ENCODE measurements around the gene MST1. TPM values are rescaled to one million over a fixed set of nuclear protein-coding genes. Genes with fewer than 3 reads are reported as not detected.

MST1 gene
- total and polyA plus RNA-seq, 2 of the 8 experiments (the other 6 are each of a cell fraction or from before 2014, with no cell fraction given), result 6.2 to 9.5 TPM

DNA sequence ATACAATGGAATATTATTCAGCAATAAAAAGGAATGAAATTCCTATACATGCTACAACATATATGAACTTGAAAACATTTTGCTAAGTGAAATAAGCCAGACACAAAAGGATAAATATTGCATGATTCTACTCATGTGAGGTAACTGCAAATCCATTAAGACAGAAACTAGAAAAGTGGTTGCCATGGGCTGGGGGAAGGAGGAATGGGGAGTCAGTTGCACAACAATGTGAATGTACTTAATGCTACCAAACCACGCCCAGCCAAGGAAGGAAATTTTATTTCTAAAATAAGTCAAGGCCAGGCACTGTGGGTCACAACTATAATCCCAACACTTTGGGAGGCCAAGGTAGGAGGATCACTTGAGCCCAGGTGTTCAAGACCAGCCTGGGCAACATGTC, 44.3 kb upstream of the MST1 start:
- DNase-seq (ENCODE audit: low read depth in 1 of 2, low spot score in 2 of 2), result no peak
- H3K4me2 ChIP-seq (ENCODE audit: insufficient read depth in 1 of 2, low read depth in 2 of 2, low read length in 2 of 2), result no peak overlapping the region
- CTCF ChIA-PET (ENCODE audit: partially characterized antibody), result no interaction called here
- H3K56ac ChIP-seq (replicated peaks; ENCODE audit: insufficient read length, low read depth, low read length), result no peak overlapping the region
- H3K36me3 ChIP-seq (ENCODE audit: control insufficient read depth in 2 of 4, insufficient read depth in 4 of 4, low read length in 3 of 4), result peaks cover 10 to 49% (median 38%) of the 10 kb centered on the region in 4 experiments
- no peaks in the 10 kb centered on the region for H3K23me2 ChIP-seq (ENCODE audit: low read depth, low read length)
- H3K79me2 ChIP-seq (ENCODE audit: control insufficient read depth in 1 of 2, insufficient read depth in 2 of 2, low read length in 2 of 2), result peaks cover 0 to 3% of the 10 kb centered on the region in 2 experiments; a peak in 1 of 4 replicates
- no peak overlapping the region for H3K14ac ChIP-seq (ENCODE audit: insufficient read length)
- no peak overlapping the region for H2BK5ac ChIP-seq (ENCODE audit: low read depth, low read length)
- H3K9me3 ChIP-seq (ENCODE audit: insufficient read depth in 2 of 2, low read depth in 1 of 2, low read length in 1 of 2), result no peaks in the 10 kb centered on the region
- no peak overlapping the region for H2BK120ac ChIP-seq (replicated peaks; ENCODE audit: low read depth, low read length)
- no peak for TF ChIP-seq RNF2 (IDR thresholded peaks at IDR 0.05; ENCODE audit: borderline replicate concordance, low read depth, low read length, missing control alignments, poor library complexity, severe bottlenecking)
- TF ChIP-seq SIX5 (IDR thresholded peaks at IDR 0.05; ENCODE audit: low read depth, low read length), result no peak
- no peak for TF ChIP-seq ASH2L (IDR thresholded peaks at IDR 0.05; ENCODE audit: low read length)
- no peak overlapping the region for H2AK5ac ChIP-seq (ENCODE audit: low read depth, low read length)
- H3K4ac ChIP-seq (replicated peaks; ENCODE audit: insufficient read length, low read depth, low read length), result no peak overlapping the region
- H3K4me3 ChIP-seq (ENCODE audit: extremely low read depth in 1 of 4, insufficient read depth in 2 of 4, low read depth in 3 of 4, low read length in 4 of 4), result no peak overlapping the region
- FAIRE-seq, result no peak
- H3K79me1 ChIP-seq (ENCODE audit: low read depth, low read length), result no peaks in the 10 kb centered on the region; the same call in 1 of the 2 replicates
- H4K8ac ChIP-seq (ENCODE audit: extremely low read depth, insufficient read depth, low read length), result no peak overlapping the region
- no peak overlapping the region for H4K5ac ChIP-seq (ENCODE audit: insufficient read length, low read depth, low read length)
- H3K27ac ChIP-seq (ENCODE audit: low read depth, low read length), result no peak overlapping the region
- H2AFZ ChIP-seq (ENCODE audit: low read length), result no peak overlapping the region
- H2BK20ac ChIP-seq (ENCODE audit: low read length), result no peak overlapping the region
- 89% methylated on average over 1 of the region's 1 CpG; no CpG with 5 or more reads in 1 of the 2 experiments for WGBS, 2 experiments (ENCODE audit: extremely low coverage in 1 of 2, insufficient coverage in 1 of 2, insufficient read length in 1 of 2, insufficient replicate concordance in 2 of 2, low coverage in 1 of 2, low lambda C conversion rate in 2 of 2, missing lambda C conversion rate in 1 of 2)
- no peak overlapping the region for H4K91ac ChIP-seq (replicated peaks; ENCODE audit: insufficient read length, low read length)
- H3K4me1 ChIP-seq (replicated peaks in 1 of 4; ENCODE audit: control insufficient read depth in 3 of 4, insufficient read depth in 4 of 4, low read length in 3 of 4), result no peaks in the 10 kb centered on the region
- H3K23ac ChIP-seq (ENCODE audit: insufficient read length), result no peak overlapping the region
- no peak overlapping the region for H2BK12ac ChIP-seq (ENCODE audit: low read depth, low read length)
- peaks cover 2 to 3% of the 10 kb centered on the region in 2 experiments for H4K20me1 ChIP-seq (replicated peaks in 1 of 2; ENCODE audit: control insufficient read depth in 1 of 2, insufficient read depth in 2 of 2, low read length in 2 of 2)
- POLR2A ChIA-PET (ENCODE audit: partially characterized antibody), result no interaction called here
- no peak overlapping the region for H2BK15ac ChIP-seq (ENCODE audit: low read length)
- no peak overlapping the region for H3K9ac ChIP-seq (replicated peaks in 1 of 4; ENCODE audit: extremely low read depth in 1 of 4, low read depth in 3 of 4, low read length in 3 of 4)
- no peak overlapping the region for H3K18ac ChIP-seq (ENCODE audit: extremely low read depth, low read length)
- no peaks in the 10 kb centered on the region for H3K27me3 ChIP-seq (replicated peaks in 1 of 4; ENCODE audit: control insufficient read depth in 3 of 4, extremely low read depth in 1 of 4, insufficient read depth in 3 of 4, low read length in 3 of 4)
